K562 (cell line): Measurements from ENCODE around the gene OCRL. TPM values are rescaled to one million over a fixed set of nuclear protein-coding genes. Genes with fewer than 3 reads are reported as not detected.

Experiments
- ATAC-seq: fragments of 200-7000 bp; cut with Tn5 transposase; 3 replicates; pipeline ENCODE4 v1.9.1; 2020; ENCODE audit warnings: moderate library complexity
- BruUV-seq: library from RNA; stranded (reverse); fragments of 400-500 nt; replicated peaks from 2 replicates; lab custom pipeline; 2021; lab: Mats Ljungman, UMichigan
- CTCF ChIA-PET: fragments of 300-600 bp; formaldehyde crosslinking; extraction: SDS; loops from one replicate; lab custom pipeline; 2021; ENCODE audit warnings: low intra/inter-chr PET ratio; lab: Yijun Ruan, JAX
- POLR2A ChIA-PET: fragments of 300-600, 350-650 bp; sonication (Branson Sonifier 250); formaldehyde crosslinking; extraction: SDS; loops from one replicate; lab custom pipeline; 2021; ENCODE audit warnings: antibody characterized with exemption, inconsistent platforms; lab: Yijun Ruan, JAX
- DNase-seq, 4 experiments: peaks; one replicate each; pipeline versions ENCODE4 v3.0.0 to v3.0.0-alpha.2; 2011 to 2018; ENCODE audit warnings: low spot score in 3 of 4, mixed read lengths in 3 of 4; ENCODE audit errors: extremely low read depth in 1 of 4
- FAIRE-seq: peaks from 2 replicates; lab custom pipeline; 2011; peaks lifted over from hg19 to GRCh38; lab: Jason Lieb, UNC
- H2AFZ ChIP-seq: 2 replicates; pipeline ENCODE4 v1.6.0; 2011; ENCODE audit warnings: low read depth, low read length, control low read depth, inconsistent platforms
- H3K27ac ChIP-seq: fragments of 200-600 bp; 3 replicates; pipeline ENCODE4 v1.8.0; 2011; ENCODE audit warnings: low read depth, mild to moderate bottlenecking, control low read depth, inconsistent platforms, low read length, moderate library complexity, mixed read lengths; ENCODE audit errors: extremely low read depth
- H3K27me3 ChIP-seq, 2 experiments: fragments of 300-600 bp in 1 of 2; 2 replicates in 1 of 2; 3 replicates in 1 of 2; pipeline versions ENCODE4 v1.6.0 to v1.8.0; 2011; ENCODE audit warnings: inconsistent platforms in 2 of 2, low read length in 2 of 2, mild to moderate bottlenecking in 1 of 2, mixed read lengths in 1 of 2, moderate library complexity in 1 of 2; ENCODE audit not compliant: control insufficient read depth in 2 of 2, insufficient read depth in 2 of 2
- H3K36me3 ChIP-seq: fragments of 300-600 bp; 3 replicates; pipeline ENCODE4 v1.8.0; 2011; ENCODE audit warnings: mild to moderate bottlenecking, low read length, inconsistent platforms; ENCODE audit not compliant: control insufficient read depth, insufficient read depth
- H3K4me1 ChIP-seq, 2 experiments: fragments of 200-600 bp in 1 of 2; replicated peaks in 1 of 2; 2 replicates in 1 of 2; 3 replicates in 1 of 2; pipeline versions ENCODE4 v1.5.1 to v1.8.0; 2011; ENCODE audit warnings: inconsistent platforms in 2 of 2, low read length in 2 of 2, mild to moderate bottlenecking in 1 of 2, mixed read lengths in 1 of 2, moderate library complexity in 1 of 2; ENCODE audit not compliant: control insufficient read depth in 2 of 2, insufficient read depth in 2 of 2
- H3K4me2 ChIP-seq: 2 replicates; pipeline ENCODE4 v1.6.1; 2011; ENCODE audit warnings: low read length, control low read depth, inconsistent platforms, mixed read lengths; ENCODE audit not compliant: insufficient read depth
- H3K4me3 ChIP-seq: fragments of 200-600 bp; sonication (generic), shearing (Covaris generic); 2 replicates; pipeline ENCODE4 v1.5.1; 2016; ENCODE audit warnings: control low read depth, inconsistent platforms
- H3K79me2 ChIP-seq: fragments of 200-600 bp; 3 replicates; pipeline ENCODE4 v1.8.0; 2011; ENCODE audit warnings: low read length, inconsistent platforms; ENCODE audit not compliant: control insufficient read depth, insufficient read depth
- H3K9ac ChIP-seq, 2 experiments: 2 replicates each; pipeline versions ENCODE4 v1.6.0 to v1.6.1; 2011; ENCODE audit warnings: low read depth in 2 of 2, low read length in 2 of 2, control low read depth in 1 of 2, inconsistent platforms in 1 of 2, mild to moderate bottlenecking in 1 of 2, mixed read lengths in 1 of 2; ENCODE audit not compliant: insufficient read depth in 1 of 2
- H3K9me1 ChIP-seq: one replicate; pipeline ENCODE4 v1.6.0; 2011; ENCODE audit warnings: inconsistent platforms, mild to moderate bottlenecking, low read length, moderate library complexity; ENCODE audit not compliant: control insufficient read depth, insufficient read depth
- H3K9me3 ChIP-seq: replicated peaks from 2 replicates; pipeline ENCODE4 v1.5.1; 2011; ENCODE audit warnings: low read depth, low read length, inconsistent platforms; ENCODE audit not compliant: control insufficient read depth, insufficient read depth
- H4K20me1 ChIP-seq: replicated peaks from 2 replicates; pipeline ENCODE4 v1.6.1; 2011; ENCODE audit warnings: low read length, inconsistent platforms, mixed read lengths; ENCODE audit not compliant: control insufficient read depth, insufficient read depth
- CBX2 ChIP-seq: fragments of 200-600 bp; sonication (generic); IDR thresholded peaks from one replicate; pipeline ENCODE4 v1.6.1; 2012; ENCODE audit warnings: mild to moderate bottlenecking, low read length, inconsistent platforms; ENCODE audit not compliant: insufficient read depth, poor library complexity, severe bottlenecking
- CHCHD3 ChIP-seq: fragments of 250-450 bp; sonication (Bioruptor Pico); IDR thresholded peaks from 2 replicates; pipeline ENCODE4 v2.1.2; 2022; ENCODE audit warnings: mild to moderate bottlenecking
- FOXK1 ChIP-seq: sonication (generic); formaldehyde crosslinking; IDR thresholded peaks from 2 replicates; pipeline ENCODE4 v1.8.0; 2022; ENCODE audit warnings: missing genetic modification reagents, mild to moderate bottlenecking, borderline replicate concordance
- GATA2 ChIP-seq: sonication (generic); formaldehyde crosslinking; IDR thresholded peaks from 2 replicates; pipeline ENCODE4 v1.4.0; 2020; ENCODE audit warnings: mild to moderate bottlenecking, missing genetic modification reagents
- MEIS2 ChIP-seq: fragments of 450-650 bp; IDR thresholded peaks from 2 replicates; pipeline ENCODE4 v1.6.1; 2014; ENCODE audit warnings: mild to moderate bottlenecking; ENCODE audit not compliant: partially characterized antibody
- NBN ChIP-seq: fragments of 450-650 bp; IDR thresholded peaks from 2 replicates; pipeline ENCODE4 v1.6.1; 2016; ENCODE audit warnings: low read depth, mild to moderate bottlenecking
- PCBP2 ChIP-seq: fragments of 200-400 bp; formaldehyde crosslinking; IDR thresholded peaks from 2 replicates; pipeline ENCODE4 v1.6.1; 2018; ENCODE audit warnings: low read length, low read depth, mild to moderate bottlenecking, moderate library complexity; ENCODE audit not compliant: poor library complexity, severe bottlenecking
- ZNF445 ChIP-seq: fragments of 250-450 bp; sonication (Bioruptor Pico); IDR thresholded peaks from 2 replicates; pipeline ENCODE4 v1.4.0; 2020; ENCODE audit warnings: low read depth, mild to moderate bottlenecking, moderate library complexity
- WGBS: fragments of 100-300 bp; shearing (Covaris generic); methylation state at CpG from one replicate; pipeline ENCODE4 v1.1.6; 2016; ENCODE audit warnings: low coverage, mixed read lengths; ENCODE audit not compliant: insufficient coverage; ENCODE audit errors: missing lambda C conversion rate; 5-methylcytosine and 5-hydroxymethylcytosine counted together
- in situ Hi-C: fragments of 300-500 bp; cut with MboI; formaldehyde crosslinking; loops from 4 replicates; pipeline ENCODE4 v1.15.0; 2018; ENCODE audit warnings: inconsistent platforms, mixed read lengths
- intact Hi-C: fragments of 100-400 bp; cut with micrococcal nuclease; formaldehyde crosslinking; loops from 2 replicates; pipeline ENCODE4 v1.14.2; 2022
- polyA plus RNA-seq, 8 experiments: library from polyadenylated mRNA; depleted of rRNA in 4 of 8; stranded (reverse) in 5 of 8; unstranded in 3 of 8; fragments of >200 nt; fragmentation: Nextera tagmentation in 2 of 8; fragmentation: Illumina TruSeq in 1 of 8; extraction: Ambion mirVana in 2 of 8; extraction: Trizol in 1 of 8; gene quantifications; 2 replicates each; pipeline versions ENCODE4 v1.2.1 to v1.2.3, GENCODE V29; 2011 to 2014; ENCODE audit warnings: inconsistent platforms in 1 of 8, missing spikeins in 1 of 8
- total RNA-seq, 7 experiments: library from RNA; depleted of rRNA in 6 of 7; stranded (reverse); fragments of >200 nt in 6 of 7; fragmentation: Illumina TruSeq in 2 of 7; extraction: Trizol in 2 of 7; gene quantifications; 2 replicates each; pipeline versions ENCODE4 v1.2.1 to v1.2.3, GENCODE V29; 2011 to 2021; ENCODE audit warnings: low replicate concordance in 1 of 7
- TF ChIP-seq, protein P1 (sequence below): fragments of 250-450 bp; sonication (Bioruptor Pico); IDR thresholded peaks from 2 replicates; pipeline ENCODE4 v1.8.0; 2022; ENCODE audit warnings: moderate library complexity, mild to moderate bottlenecking, inconsistent platforms

The OCRL gene
- total and polyA plus RNA-seq, 9 of the 15 experiments (the other 6 are each of a cell fraction or from before 2014, with no cell fraction given): 2.2 to 23.4 (median 11.9) TPM

DNA sequence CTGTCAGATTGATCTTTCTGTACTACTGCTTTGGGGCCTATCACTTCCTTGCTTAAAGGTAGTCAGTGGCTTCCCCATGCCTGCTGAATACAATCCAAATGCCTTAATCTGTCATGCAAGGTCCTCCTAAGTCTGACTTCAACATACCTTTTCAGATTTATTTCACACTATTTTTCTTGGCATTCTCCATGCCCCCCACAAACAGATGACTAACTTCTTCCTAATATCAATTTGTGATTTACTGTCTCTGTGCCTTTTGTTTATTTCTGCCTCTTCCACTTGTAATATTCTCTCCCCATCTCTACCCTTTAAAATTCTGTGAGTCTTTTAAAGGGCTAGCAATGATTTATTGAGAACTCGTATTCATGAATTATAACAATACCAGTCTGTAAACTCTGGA is 41.8 kb downstream of the OCRL start:
- no TSS peak for BruUV-seq
- no peak overlapping the region for H3K4me3 ChIP-seq
- TF ChIP-seq CBX2: no peak
- no peak for TF ChIP-seq NBN
- TF ChIP-seq, protein P1, sequence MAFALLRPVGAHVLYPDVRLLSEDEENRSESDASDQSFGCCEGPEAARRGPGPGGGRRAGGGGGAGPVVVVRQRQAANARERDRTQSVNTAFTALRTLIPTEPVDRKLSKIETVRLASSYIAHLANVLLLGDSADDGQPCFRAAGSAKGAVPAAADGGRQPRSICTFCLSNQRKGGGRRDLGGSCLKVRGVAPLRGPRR (CRISPR knock-in tag): no peak
- no peak for TF ChIP-seq CHCHD3
- TF ChIP-seq PCBP2: no peak
- TF ChIP-seq ZNF445 (CRISPR knock-in tag): no peak
- TF ChIP-seq FOXK1: no peak
- TF ChIP-seq GATA2: no peak
- TF ChIP-seq MEIS2: no peak
- no peak for ATAC-seq
- peaks cover 64% of the 10 kb centered on the region for H3K36me3 ChIP-seq
- 100% methylated on average over 1 of the region's 1 CpG for WGBS
- no peak for DNase-seq
- H3K9me3 ChIP-seq: no peaks in the 10 kb centered on the region
- no peaks in the 10 kb centered on the region for H3K9me1 ChIP-seq
- intact Hi-C loops: no loop called here
- H3K79me2 ChIP-seq: no peaks in the 10 kb centered on the region
- no peak overlapping the region for H3K4me2 ChIP-seq
- no peaks in the 10 kb centered on the region for H4K20me1 ChIP-seq
- no peak overlapping the region for H3K27ac ChIP-seq
- POLR2A ChIA-PET: no interaction called here
- peaks cover 6 to 12% of the 10 kb centered on the region in 2 experiments; a peak in 3 of 5 replicates for H3K4me1 ChIP-seq
- FAIRE-seq: no peak
- CTCF ChIA-PET: no interaction called here
- no peak overlapping the region for H3K9ac ChIP-seq
- H2AFZ ChIP-seq: no peak overlapping the region
- H3K27me3 ChIP-seq: no peaks in the 10 kb centered on the region
- in situ Hi-C loops: loop anchor here (25.0 kb wide), 1 partner anchor 1355 kb away; no protein-coding TSS in a partner anchor
